ENCODE results near the gene HRH1.

DNA sequence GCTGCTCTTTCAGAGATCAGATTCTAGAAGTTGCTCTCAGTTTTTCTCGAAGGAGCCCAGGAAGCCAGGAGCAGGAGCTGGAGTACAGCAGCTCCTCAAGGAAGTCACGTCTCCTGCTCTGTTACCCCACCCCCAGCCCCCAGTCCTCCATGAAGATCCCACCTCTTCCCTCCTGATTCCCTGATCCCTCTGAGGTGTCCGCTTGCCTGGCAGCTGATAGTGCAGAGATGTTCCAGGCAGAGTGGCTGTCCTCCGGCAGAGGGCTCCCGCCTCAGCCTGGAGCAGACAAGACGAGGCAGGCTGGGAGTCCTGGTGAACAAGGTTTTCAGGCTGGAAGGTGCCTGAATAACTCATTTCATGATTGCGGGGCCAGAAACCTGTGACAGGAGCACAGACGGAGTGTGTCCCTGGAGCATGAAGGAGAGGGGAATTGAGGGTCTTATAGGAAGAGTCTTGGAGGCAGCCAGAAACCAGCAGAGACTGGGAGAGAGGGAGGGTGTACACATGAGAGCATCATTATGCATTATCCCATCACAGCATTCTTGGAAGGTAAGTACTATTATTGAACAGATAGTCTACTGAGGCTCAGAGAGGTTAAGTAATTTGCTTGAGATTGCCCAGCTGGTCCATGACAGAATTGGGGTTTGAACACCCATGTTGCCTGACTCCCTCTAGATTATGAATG, 1.2 kb downstream of the HRH1 start:
- TF ChIP-seq CREB1 (IDR thresholded peaks at IDR 0.05; ENCODE audit: low read depth) (no peak), POLR2AphosphoS2 (IDR thresholded peaks at IDR 0.05; ENCODE audit: low read depth, low read length) (no peak), POLR2AphosphoS5 (IDR thresholded peaks at IDR 0.05; ENCODE audit: low read length) (no peak), BRCA1 (IDR thresholded peaks at IDR 0.05; ENCODE audit: low read depth, low read length) (no peak), TAF1 (IDR thresholded peaks at IDR 0.05; ENCODE audit: borderline replicate concordance, low read depth, low read length) (no peak), SRF (IDR thresholded peaks at IDR 0.05; ENCODE audit: low read depth in 2 of 2, low read length in 2 of 2) (no peak), HDAC2 (IDR thresholded peaks at IDR 0.05) (no peak), DPF2 (IDR thresholded peaks at IDR 0.05) (no peak), SUZ12 (IDR thresholded peaks at IDR 0.05; ENCODE audit: unreplicated experiment) (no peak), MXI1 (IDR thresholded peaks at IDR 0.05; ENCODE audit: low read depth, low read length) (no peak), NFIC (IDR thresholded peaks at IDR 0.05; ENCODE audit: low read depth, low read length) (no peak)
- TF ChIP-seq, protein P1, sequence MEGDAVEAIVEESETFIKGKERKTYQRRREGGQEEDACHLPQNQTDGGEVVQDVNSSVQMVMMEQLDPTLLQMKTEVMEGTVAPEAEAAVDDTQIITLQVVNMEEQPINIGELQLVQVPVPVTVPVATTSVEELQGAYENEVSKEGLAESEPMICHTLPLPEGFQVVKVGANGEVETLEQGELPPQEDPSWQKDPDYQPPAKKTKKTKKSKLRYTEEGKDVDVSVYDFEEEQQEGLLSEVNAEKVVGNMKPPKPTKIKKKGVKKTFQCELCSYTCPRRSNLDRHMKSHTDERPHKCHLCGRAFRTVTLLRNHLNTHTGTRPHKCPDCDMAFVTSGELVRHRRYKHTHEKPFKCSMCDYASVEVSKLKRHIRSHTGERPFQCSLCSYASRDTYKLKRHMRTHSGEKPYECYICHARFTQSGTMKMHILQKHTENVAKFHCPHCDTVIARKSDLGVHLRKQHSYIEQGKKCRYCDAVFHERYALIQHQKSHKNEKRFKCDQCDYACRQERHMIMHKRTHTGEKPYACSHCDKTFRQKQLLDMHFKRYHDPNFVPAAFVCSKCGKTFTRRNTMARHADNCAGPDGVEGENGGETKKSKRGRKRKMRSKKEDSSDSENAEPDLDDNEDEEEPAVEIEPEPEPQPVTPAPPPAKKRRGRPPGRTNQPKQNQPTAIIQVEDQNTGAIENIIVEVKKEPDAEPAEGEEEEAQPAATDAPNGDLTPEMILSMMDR (IDR thresholded peaks at IDR 0.05 in 2 of 3, conservative IDR thresholded peaks at IDR 0.05 in 1 of 3; ENCODE audit: control insufficient read depth in 2 of 3, extremely low read depth in 1 of 3, insufficient read depth in 1 of 3, low read depth in 3 of 3, low read length in 3 of 3) = peak; percentile 23 to 41 (median 31); a peak in 3 of 6 replicates
- TF ChIP-seq, protein P2, sequence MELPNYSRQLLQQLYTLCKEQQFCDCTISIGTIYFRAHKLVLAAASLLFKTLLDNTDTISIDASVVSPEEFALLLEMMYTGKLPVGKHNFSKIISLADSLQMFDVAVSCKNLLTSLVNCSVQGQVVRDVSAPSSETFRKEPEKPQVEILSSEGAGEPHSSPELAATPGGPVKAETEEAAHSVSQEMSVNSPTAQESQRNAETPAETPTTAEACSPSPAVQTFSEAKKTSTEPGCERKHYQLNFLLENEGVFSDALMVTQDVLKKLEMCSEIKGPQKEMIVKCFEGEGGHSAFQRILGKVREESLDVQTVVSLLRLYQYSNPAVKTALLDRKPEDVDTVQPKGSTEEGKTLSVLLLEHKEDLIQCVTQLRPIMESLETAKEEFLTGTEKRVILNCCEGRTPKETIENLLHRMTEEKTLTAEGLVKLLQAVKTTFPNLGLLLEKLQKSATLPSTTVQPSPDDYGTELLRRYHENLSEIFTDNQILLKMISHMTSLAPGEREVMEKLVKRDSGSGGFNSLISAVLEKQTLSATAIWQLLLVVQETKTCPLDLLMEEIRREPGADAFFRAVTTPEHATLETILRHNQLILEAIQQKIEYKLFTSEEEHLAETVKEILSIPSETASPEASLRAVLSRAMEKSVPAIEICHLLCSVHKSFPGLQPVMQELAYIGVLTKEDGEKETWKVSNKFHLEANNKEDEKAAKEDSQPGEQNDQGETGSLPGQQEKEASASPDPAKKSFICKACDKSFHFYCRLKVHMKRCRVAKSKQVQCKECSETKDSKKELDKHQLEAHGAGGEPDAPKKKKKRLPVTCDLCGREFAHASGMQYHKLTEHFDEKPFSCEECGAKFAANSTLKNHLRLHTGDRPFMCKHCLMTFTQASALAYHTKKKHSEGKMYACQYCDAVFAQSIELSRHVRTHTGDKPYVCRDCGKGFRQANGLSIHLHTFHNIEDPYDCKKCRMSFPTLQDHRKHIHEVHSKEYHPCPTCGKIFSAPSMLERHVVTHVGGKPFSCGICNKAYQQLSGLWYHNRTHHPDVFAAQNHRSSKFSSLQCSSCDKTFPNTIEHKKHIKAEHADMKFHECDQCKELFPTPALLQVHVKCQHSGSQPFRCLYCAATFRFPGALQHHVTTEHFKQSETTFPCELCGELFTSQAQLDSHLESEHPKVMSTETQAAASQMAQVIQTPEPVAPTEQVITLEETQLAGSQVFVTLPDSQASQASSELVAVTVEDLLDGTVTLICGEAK (IDR thresholded peaks at IDR 0.05; ENCODE audit: borderline replicate concordance) = no peak
